Endodermal cell (in vitro differentiated cells): ENCODE data around the gene RPA1. TPM values are rescaled to one million over a fixed set of nuclear protein-coding genes. Genes with fewer than 3 reads are reported as not detected.
"Not testable (repeated sequence)": the region's sequence is repeated elsewhere in the genome, so short reads cannot be mapped to it uniquely, and the experiment has no call there.

Experiments
- DNase-seq: peaks from one replicate; pipeline ENCODE4 v3.0.0-alpha.2; 2017
- H3K27ac ChIP-seq: 2 replicates; pipeline ENCODE4 v1.5.1; 2013; ENCODE audit warnings: mild to moderate bottlenecking, low read depth, low read length, moderate library complexity
- H3K27me3 ChIP-seq: 2 replicates; pipeline ENCODE4 v1.6.1; 2013; ENCODE audit warnings: mild to moderate bottlenecking, low read length, moderate library complexity; ENCODE audit not compliant: insufficient read depth, control insufficient read depth, poor library complexity, severe bottlenecking
- H3K36me3 ChIP-seq: 2 replicates; pipeline ENCODE4 v1.7.0; 2013; ENCODE audit warnings: mild to moderate bottlenecking, low read length, moderate library complexity; ENCODE audit not compliant: control insufficient read depth, insufficient read depth
- H3K4me1 ChIP-seq: one replicate; pipeline ENCODE4 v1.7.0; 2013; ENCODE audit warnings: low read length; ENCODE audit not compliant: control insufficient read depth, insufficient read depth
- H3K4me3 ChIP-seq: 2 replicates; pipeline ENCODE4 v1.5.1; 2013; ENCODE audit warnings: mild to moderate bottlenecking, low read length, moderate library complexity
- H3K9ac ChIP-seq: 2 replicates; pipeline ENCODE4 v1.6.1; 2013; ENCODE audit warnings: mild to moderate bottlenecking, low read length, moderate library complexity; ENCODE audit not compliant: poor library complexity, severe bottlenecking; ENCODE audit errors: extremely low read depth
- H3K9me3 ChIP-seq: 2 replicates; pipeline ENCODE4 v1.6.1; 2013; ENCODE audit warnings: mild to moderate bottlenecking, low read length, moderate library complexity; ENCODE audit not compliant: control insufficient read depth
- H3K27ac Mint-ChIP-seq: 2 replicates; pipeline ENCODE4 v1.8.0; 2020; ENCODE audit warnings: mixed read lengths
- H3K27me3 Mint-ChIP-seq: 2 replicates; pipeline ENCODE4 v1.8.0; 2021; ENCODE audit warnings: mild to moderate bottlenecking, mixed read lengths; ENCODE audit not compliant: insufficient read depth
- H3K36me3 Mint-ChIP-seq: 2 replicates; pipeline ENCODE4 v1.8.0; 2020; ENCODE audit warnings: low read depth, mixed read lengths
- H3K4me1 Mint-ChIP-seq: 2 replicates; pipeline ENCODE4 v1.8.0; 2020; ENCODE audit warnings: mixed read lengths
- H3K4me3 Mint-ChIP-seq: 2 replicates; pipeline ENCODE4 v1.8.0; 2020; ENCODE audit warnings: mild to moderate bottlenecking, moderate library complexity, mixed read lengths
- H3K9me3 Mint-ChIP-seq: 2 replicates; pipeline ENCODE4 v1.8.0; 2020; ENCODE audit warnings: mild to moderate bottlenecking, mixed read lengths
- CTCF ChIP-seq: fragments of 200-600 bp; sonication (generic); conservative IDR thresholded peaks from 2 replicates; pipeline ENCODE4 v1.5.0; 2021; ENCODE audit warnings: antibody characterized with exemption, mild to moderate bottlenecking
- WGBS, 2 experiments: methylation state at CpG; one replicate each; pipeline versions ENCODE4 v1.1.5 to v1.1.7; 2013; ENCODE audit warnings: missing lambda C conversion rate in 2 of 2, mixed read lengths in 1 of 2; ENCODE audit not compliant: insufficient coverage in 1 of 2, insufficient read length in 1 of 2; 5-methylcytosine and 5-hydroxymethylcytosine counted together
- total RNA-seq, 2 donors: library from RNA; stranded (reverse); fragmentation: NEBNext Ultra II Directional in 1 of 2; extraction: Animal tissue kit (Norgen Biotek cat#: 25700) in 1 of 2; gene quantifications; 2 replicates in 1 of 2; 3 replicates in 1 of 2; pipeline ENCODE4 v1.2.1, GENCODE V29; 2021

RPA1 gene
- total RNA-seq, 2 donors from 2014 or later: 190 to 249 TPM

- no peak overlapping the region for H3K27ac Mint-ChIP-seq
- no peaks in the 10 kb centered on the region for H3K9me3 ChIP-seq
- 90 to 98% methylated on average over 5 to 6 of the region's 6 CpGs for WGBS, 2 experiments
Measured at GRCh38 chr17:1803280-1803679, 26.5 kb upstream of the RPA1 start.

GRCh38 chr17:1807890-1808289 is 21.9 kb upstream of the RPA1 start:
- H3K9me3 Mint-ChIP-seq: no peaks in the 10 kb centered on the region
- Histone ChIP-seq H3K9ac (no peak overlapping the region), H3K4me1 (no peaks in the 10 kb centered on the region), H3K9me3 (no peaks in the 10 kb centered on the region), H3K36me3 (peaks cover 47% of the 10 kb centered on the region), H3K27ac (no peak overlapping the region), H3K4me3 (no peak overlapping the region), H3K27me3 (no peaks in the 10 kb centered on the region)
- DNase-seq: no peak
- no peak overlapping the region for H3K4me3 Mint-ChIP-seq
- H3K36me3 Mint-ChIP-seq: peaks cover 53% of the 10 kb centered on the region
- no peaks in the 10 kb centered on the region for H3K27me3 Mint-ChIP-seq
- 96 to 97% methylated on average over 5 to 6 of the region's 6 CpGs for WGBS, 2 experiments
- H3K4me1 Mint-ChIP-seq: no peaks in the 10 kb centered on the region
- no peak for TF ChIP-seq CTCF
- H3K27ac Mint-ChIP-seq: no peak overlapping the region

More at GRCh38 chr17:1803280-1803679, 26.5 kb upstream of the RPA1 start:
- Mint-ChIP-seq H3K4me1 (no peaks in the 10 kb centered on the region), H3K4me3 (no peak overlapping the region), H3K9me3 (no peaks in the 10 kb centered on the region), H3K27me3 (no peaks in the 10 kb centered on the region), H3K36me3 (peaks cover 56% of the 10 kb centered on the region)
- Histone ChIP-seq H3K9ac (no peak overlapping the region), H3K36me3 (peaks cover 65% of the 10 kb centered on the region), H3K4me1 (no peaks in the 10 kb centered on the region), H3K27me3 (no peaks in the 10 kb centered on the region), H3K27ac (no peak overlapping the region), H3K4me3 (no peak overlapping the region)
- no peak for TF ChIP-seq CTCF
- DNase-seq: no peak

GRCh38 chr17:1808644-1809043 is 21.2 kb upstream of the RPA1 start:
- 100% methylated on average over 2 of the region's 2 CpGs; no CpG with 5 or more reads in 1 of the 2 experiments for WGBS, 2 experiments
- Mint-ChIP-seq H3K4me3 (no peak overlapping the region), H3K4me1 (no peaks in the 10 kb centered on the region), H3K9me3 (no peaks in the 10 kb centered on the region), H3K36me3 (peaks cover 48% of the 10 kb centered on the region), H3K27me3 (no peaks in the 10 kb centered on the region), H3K27ac (no peak overlapping the region)
- Histone ChIP-seq H3K27ac (no peak overlapping the region), H3K36me3 (peaks cover 39% of the 10 kb centered on the region), H3K9me3 (no peaks in the 10 kb centered on the region), H3K27me3 (no peaks in the 10 kb centered on the region), H3K4me1 (no peaks in the 10 kb centered on the region), H3K9ac (no peak overlapping the region), H3K4me3 (no peak overlapping the region)
- TF ChIP-seq CTCF: no peak
- DNase-seq: no peak

GRCh38 chr17:1809815-1810214 is 20.0 kb upstream of the RPA1 start:
- H3K27ac Mint-ChIP-seq, H3K9me3 Mint-ChIP-seq, H3K27ac ChIP-seq, H3K4me3 Mint-ChIP-seq, H3K4me3 ChIP-seq, H3K4me1 Mint-ChIP-seq, H3K9ac ChIP-seq, DNase-seq, H3K9me3 ChIP-seq, H3K27me3 Mint-ChIP-seq, H3K27me3 ChIP-seq, H3K4me1 ChIP-seq: not testable (repeated sequence)
- H3K36me3 ChIP-seq: peaks cover 39% of the 10 kb centered on the region
- WGBS, 2 experiments: 94 to 98% methylated on average over 4 to 7 of the region's 8 CpGs
- peaks cover 45% of the 10 kb centered on the region for H3K36me3 Mint-ChIP-seq
